GM12872 (cell line): ENCODE data around the gene PFAS.

Experiments used
- TF ChIP-seq, protein P1 (sequence below): IDR thresholded peaks from 3 replicates; pipeline ENCODE4 v1.5.1; 2011; ENCODE audit warnings: low read depth, mild to moderate bottlenecking, low read length, moderate library complexity; ENCODE audit not compliant: insufficient read depth

Gene PFAS

DNA sequence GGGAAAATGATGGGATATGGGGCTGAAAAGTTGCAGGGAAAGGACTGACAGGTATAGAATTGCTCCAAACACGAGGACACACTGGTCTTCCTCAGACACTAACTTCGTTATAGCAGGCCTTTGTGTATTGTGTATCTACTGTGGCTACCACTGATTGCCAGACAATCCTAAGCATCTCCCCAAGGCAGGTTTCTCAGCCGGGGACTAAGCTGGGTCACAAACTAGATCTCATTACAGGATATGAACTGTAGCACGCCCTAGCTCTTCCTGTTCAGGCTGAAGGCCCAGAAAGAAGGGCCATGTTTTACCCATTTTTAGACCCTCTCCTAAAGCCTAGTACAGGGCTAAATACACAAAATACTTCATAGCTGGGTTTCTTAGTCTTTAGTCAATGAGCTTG lies 34.3 kb downstream of the PFAS start:
- TF ChIP-seq, protein P1, sequence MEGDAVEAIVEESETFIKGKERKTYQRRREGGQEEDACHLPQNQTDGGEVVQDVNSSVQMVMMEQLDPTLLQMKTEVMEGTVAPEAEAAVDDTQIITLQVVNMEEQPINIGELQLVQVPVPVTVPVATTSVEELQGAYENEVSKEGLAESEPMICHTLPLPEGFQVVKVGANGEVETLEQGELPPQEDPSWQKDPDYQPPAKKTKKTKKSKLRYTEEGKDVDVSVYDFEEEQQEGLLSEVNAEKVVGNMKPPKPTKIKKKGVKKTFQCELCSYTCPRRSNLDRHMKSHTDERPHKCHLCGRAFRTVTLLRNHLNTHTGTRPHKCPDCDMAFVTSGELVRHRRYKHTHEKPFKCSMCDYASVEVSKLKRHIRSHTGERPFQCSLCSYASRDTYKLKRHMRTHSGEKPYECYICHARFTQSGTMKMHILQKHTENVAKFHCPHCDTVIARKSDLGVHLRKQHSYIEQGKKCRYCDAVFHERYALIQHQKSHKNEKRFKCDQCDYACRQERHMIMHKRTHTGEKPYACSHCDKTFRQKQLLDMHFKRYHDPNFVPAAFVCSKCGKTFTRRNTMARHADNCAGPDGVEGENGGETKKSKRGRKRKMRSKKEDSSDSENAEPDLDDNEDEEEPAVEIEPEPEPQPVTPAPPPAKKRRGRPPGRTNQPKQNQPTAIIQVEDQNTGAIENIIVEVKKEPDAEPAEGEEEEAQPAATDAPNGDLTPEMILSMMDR = no peak

DNA sequence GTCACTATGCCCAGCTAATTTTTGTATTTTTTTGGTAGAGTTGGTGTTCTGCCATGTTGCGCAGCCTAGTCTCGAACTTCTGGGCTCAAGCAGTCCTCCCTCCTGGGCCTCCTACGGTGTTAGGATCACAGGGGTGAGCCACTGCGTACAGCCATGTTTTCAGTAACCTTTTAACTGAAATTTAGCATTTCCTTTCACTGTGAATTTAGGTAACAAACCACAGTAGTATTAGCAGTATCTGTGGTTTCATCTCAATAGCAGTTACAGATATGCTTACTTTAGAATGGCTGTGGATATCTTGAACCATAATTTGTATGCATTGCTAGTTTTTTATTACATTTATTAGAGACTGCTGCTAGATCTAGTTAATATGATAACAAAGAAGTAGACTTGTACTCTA lies 35.0 kb downstream of the PFAS start:
- TF ChIP-seq, protein P1 = no peak

DNA sequence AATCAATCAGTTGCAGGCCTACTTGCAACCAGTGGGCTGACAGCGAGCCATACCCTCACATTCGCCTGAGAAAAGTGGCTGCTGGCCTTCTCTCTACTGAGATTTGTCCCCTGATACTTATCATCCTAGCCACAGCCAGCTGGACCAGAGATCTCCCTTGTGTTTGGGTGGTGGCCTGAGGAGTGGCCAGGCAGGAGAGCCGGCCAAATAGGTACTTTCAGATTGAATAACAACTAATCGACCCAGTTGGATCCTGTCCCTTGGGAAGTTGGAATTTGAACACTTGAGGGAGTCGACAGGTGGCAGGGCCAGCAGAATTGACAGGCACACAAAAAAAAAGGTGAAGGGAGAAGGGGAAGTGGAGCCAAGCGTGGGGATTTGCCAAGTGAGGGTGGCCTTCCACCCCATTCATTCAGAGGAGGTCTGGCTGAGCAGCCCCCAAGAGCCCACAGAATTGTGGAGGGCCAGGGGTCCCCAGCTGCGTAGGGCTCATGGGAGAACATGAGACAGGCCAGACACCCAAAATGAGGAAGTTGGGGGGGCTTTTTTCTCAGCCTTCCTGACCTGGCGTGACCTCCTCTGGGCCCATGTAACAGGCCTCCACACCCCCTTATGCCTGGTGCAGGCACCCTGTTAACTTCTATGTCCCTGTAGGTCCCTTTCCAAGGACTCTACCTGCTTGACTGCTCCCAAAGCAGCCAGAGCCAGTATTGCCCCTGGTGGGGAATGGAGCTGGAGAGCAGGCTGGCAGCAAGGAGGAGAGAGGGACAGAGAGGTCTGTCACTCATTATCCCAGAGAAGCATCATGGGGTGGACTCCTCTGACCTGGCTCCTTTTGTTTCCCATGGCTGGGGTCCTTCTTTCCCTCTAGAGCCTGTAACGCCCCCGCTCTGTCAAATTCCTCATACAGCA lies 36.4 kb downstream of the PFAS start:
- TF ChIP-seq, protein P1 = no peak

DNA sequence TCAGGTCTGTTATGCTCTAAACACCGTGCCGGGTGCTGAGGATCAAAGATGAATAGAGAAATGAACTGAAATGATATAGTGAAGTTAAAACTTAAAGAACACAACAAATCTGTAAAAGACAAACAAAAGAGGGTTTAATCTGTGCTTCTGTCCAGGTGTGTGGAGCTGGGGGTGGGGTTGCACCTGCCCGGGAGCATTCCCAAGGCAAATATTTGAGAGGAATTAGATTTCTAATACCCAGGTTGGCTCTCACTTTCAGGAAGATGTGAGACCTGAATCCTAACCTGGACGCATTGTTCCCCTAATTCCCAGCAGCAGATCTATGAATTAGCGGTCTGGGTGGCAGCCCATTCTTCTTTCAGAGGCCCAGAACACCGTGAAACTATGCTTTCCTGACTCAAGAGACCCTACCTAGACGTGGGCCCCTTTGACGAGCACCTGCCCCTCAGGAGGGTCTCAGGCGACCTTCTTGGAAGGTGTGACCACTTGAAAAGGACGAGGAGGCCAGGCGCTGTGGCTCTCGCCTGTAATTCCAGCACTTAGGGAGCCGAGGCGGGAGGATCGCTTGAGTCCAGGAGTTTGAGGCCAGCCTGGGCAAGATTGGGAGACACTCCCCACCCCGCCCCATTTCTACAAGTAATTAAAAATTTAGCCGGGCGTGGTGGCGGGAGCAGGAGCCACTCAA lies 38.7 kb downstream of the PFAS start:
- TF ChIP-seq, protein P1 = no peak

DNA sequence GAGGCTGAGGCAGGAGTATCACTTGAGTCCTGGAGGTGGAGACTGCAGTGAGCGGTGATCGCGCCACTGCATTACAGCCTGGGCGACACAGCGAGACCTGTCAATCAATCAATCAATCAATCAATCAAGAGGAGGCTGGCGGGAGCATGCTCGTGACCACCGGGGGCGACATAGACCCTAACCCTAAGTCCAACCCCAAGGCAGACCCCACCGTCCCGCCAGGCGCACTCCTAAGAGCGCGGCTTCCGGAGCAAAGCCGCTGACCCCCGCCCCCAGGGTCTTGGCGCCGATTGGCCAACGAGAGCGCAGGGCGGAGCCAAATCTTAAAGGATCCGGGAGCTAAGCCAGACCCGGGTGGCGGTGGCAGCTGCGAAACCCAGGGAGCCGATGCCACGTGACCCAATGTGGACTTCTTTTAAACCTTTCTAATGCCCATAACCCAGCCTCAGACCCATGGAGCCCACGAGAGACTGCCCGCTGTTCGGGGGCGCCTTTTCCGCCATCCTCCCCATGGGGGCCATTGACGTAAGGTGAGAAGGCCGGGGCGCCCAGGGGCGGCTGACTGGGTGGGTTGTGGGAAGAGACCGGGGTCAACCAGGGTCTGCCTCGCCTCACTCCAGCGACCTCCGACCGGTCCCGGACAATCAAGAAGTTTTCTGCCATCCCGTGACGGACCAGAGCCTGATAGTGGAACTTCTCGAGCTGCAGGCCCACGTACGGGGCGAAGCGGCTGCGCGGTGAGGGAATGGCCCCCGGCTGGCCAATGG lies 39.4 kb downstream of the PFAS start, which contains the start of gene RANGRF:
Gene RANGRF (plus strand): TSS at position 335 of the 767 bp plus-strand sequence. CDS start 119 bp downstream, at position 454.
- TF ChIP-seq, protein P1 = no peak

DNA sequence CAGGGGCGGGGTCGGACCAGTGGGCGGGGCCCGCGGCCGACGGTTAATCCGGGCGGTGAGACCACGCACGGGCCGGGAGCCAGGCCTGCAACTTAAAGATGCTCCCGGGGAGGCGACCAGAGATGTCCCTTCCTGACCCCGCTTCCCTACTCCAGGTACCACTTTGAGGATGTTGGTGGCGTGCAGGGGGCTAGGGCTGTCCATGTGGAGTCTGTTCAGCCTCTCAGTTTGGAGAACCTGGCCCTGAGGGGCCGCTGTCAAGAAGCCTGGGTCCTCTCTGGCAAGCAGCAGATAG lies 40.0 kb downstream of the PFAS start:
- TF ChIP-seq, protein P1 = no peak

DNA sequence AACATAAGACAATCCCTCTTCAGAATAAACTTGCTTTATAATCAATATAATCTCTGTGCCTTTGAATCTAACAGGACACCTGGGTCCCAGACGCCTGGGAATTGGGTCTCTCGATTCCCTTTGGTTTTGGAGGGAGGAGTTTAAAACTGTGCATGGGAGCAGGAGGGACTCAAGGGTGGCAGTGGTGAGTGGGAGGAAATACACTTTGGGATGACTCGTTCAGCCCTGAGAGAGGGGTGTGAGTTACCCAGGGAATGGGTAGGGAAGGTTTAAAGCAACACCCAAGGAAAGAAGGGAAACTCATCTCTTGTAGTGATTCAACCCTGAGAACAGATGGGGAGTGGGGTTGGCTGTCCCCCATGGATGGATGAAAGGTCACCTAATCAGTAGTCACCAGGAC lies 41.0 kb downstream of the PFAS start:
- TF ChIP-seq, protein P1 = no peak
